Activated T-cell treated with anti-CD3 and anti-CD28 coated beads, Interleukin-2, amount 50 U/mL, for 48 hours (primary cell): ENCODE measurements around the gene GNG12.

Experiments used
- DNase-seq, 2 experiments: peaks; one replicate each; pipeline ENCODE4 v3.0.0-alpha.2; 2020

Gene GNG12

DNA sequence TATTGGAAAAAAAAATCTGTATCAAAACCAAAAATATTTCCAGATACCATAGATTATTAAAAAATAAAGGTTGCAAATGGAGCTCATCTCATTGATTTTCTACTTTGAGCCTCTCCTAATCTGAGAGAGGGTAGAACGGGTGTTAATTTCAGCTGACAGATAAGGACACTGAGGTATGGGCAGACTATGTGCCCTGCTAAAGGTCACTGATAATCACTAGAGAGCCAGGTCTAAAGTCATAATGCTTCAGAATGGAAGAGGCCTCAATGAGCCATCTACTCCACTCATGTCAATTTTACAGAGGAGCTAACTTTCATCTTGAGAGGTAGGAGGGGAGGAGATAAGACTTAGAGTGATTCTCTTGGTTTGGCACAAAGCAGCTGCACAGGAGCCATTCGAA, 21.0 kb downstream of the GNG12 start:
- DNase-seq = no peak

DNA sequence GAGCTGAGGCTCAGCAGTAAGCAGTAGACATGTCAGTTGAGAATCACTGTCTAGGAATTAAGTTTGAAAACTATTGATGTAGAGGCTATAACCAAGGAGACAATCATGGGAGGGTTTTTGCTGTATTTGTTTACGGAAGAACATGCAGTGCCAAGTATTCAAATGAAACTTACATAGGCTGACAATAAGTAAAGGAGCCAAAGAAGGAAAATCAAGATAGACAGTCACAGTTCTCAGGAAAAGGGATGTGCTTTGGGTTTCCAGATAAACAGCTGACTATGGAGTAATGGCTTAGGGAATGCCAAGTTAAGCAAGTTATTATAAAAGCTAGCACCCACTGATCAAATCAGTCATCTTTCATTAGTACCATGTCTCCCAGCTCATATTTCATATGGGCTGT, 21.5 kb downstream of the GNG12 start:
- DNase-seq = no peak

DNA sequence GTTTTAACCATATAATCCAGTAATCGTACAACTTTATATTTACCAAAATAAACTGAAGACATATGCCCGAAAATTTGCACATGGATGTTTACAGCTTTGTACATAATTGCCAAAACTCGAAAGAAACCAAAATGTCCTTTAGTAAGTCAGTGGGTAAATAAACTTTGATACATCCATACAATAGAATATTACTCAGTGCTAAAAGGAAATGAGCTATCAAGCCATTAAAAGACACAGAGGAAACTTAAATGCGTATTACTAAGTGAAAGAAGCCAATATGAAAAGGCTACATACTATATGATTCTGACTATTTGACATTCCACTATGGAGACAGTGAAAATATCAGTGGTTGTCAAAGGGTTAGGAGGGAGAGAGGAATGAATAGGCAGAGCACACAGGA, 23.4 kb downstream of the GNG12 start:
- no peak for DNase-seq

DNA sequence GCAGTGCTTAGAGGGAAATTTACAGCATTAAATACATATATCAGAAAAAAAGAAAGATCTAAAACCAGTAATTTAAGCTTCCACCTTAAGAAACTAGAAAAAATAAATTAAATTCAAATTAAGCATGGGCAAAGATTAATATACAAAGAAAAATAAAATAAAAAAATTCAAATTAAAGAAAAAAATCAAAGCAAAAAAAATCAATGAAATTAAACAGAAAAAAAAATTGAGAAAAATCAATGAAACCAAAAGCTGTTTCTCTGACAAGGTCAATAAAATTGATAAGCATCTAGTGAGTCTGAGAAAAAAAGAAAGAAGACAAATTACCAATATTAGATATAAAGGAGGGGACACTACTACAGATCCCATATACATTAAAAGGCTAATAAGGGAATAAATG, 26.0 kb downstream of the GNG12 start:
- DNase-seq = no peak

DNA sequence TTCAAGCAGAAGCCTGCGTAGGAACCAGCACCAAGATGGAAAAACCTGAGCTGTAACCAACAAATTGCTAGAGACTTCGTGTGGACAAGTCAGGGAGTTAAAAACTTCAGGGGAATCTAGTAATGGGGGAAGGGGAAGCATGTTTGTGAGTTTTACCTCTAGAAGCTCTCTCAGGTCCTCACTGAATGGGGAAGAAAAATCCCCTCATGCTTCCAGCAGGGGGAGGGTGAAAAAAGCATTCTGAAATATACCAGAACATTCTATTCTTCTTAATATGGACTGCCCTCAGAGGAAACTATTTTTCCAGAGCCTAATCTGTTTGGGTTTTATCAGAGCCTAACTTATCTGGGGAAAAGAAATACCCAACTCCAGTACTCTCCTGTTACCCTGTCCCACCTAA, 28.6 kb downstream of the GNG12 start:
- DNase-seq = no peak

DNA sequence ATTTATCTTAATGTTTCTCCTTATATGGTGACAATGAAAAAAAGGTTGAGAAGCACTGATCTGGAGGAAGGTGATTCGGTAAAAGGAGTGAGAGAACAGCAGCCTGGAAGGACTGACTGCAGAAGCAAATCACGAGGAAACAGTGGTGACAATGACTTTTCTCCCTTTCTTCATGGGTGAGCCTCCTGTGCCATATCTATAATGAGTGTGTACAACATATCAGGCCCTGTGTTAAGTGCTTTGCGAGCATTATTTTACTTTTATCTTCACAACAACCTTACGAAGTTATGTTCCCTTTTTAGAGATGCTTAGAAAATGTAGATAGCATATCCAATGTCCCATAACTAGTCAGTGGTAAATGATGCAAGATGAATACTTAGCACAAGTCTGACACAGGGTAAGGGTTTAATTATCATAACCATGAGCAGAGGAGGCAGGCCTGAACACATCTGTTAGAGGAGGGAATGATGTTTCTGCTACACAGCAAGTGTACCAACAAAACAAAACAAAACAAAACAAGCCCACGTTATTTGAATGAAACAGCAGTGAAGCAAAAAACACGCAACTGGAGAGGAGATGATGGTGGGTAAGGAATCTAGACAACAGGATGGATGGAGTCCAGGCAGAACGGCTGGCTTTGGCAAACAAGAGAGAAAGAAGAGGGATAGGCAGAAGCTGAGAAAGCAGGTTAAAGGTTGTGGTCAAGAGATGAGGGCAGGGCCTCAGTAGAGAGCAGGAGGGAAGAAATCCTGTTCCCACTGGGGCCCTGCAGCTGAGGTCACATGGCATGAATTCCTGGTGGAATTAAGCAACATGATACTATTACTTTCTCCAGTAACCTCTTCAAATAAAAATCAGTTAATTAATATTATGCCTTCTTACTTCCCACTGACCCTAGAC, 29.6 kb downstream of the GNG12 start:
- no peak for DNase-seq

DNA sequence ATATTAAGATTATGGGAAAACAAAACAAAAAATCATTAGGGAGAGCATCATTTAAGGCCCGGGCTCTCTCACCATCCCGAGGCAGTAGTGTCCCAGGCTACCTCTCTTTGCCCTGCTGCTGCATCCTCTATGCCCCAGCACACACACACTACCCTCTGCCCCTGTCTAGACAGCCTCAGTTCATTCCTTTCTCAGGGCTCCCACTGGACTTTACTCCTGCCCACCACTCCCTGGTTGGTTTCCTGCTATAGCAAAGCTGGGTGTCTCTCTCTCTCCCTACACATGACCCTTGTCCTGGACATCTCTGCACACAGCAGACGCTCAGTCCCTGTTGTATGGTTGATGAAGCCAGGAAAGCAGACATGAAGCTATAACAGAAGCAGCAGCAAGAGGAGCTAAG, 30.7 kb downstream of the GNG12 start:
- no peak for DNase-seq

DNA sequence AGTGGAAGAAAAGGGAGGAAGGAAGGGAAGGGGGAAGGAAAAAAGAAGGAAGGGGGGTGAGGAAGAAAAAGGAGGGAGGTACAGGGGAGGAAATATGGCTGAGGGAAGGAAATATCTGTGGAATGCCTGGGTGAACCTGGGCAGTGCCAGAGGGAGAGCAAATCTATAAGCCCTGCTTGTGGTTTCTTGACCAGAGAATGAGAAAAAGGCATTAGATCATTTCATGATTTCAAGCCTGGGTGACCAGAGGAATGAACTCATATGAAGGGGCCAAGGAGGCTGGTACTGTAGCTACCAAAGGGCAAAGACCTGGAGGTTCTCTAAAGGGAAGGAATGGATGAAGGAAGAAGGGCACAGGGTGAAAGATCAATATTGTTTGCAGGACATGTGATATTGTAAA, 31.4 kb downstream of the GNG12 start:
- no peak for DNase-seq

DNA sequence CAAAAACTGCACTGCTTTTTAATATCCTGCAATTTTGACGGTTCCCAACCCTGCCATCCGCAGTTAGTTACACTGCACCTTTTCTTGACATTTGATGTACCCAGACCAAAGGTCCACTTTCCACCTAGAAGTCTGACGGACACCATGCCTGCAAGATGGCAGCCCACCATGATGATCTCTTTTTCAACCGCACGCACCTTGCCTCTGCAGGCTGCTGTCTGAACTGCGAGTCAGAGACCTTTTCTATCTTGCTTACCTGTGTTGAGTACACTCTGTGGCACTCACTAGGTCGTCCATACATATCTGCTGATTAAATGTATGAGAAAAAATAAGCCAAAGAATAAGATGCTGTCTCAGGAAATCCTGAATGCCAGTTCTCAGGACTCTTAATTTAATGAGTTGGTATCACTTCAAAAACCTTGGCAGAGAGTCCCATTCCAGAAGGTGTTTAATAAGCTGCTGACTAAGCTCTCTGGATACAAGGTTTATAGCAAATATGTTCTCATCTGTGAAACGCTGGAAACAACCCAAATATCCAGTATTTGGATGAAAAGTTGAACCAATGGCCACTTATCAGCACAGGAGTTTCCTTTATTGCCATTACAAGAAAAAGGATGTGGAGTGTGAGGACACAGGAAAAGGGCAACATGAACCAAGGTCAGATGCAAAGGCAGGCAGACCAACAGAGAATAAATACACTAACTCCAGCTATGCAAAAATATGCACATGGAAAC, 37.9 kb downstream of the GNG12 start:
- DNase-seq = no peak

DNA sequence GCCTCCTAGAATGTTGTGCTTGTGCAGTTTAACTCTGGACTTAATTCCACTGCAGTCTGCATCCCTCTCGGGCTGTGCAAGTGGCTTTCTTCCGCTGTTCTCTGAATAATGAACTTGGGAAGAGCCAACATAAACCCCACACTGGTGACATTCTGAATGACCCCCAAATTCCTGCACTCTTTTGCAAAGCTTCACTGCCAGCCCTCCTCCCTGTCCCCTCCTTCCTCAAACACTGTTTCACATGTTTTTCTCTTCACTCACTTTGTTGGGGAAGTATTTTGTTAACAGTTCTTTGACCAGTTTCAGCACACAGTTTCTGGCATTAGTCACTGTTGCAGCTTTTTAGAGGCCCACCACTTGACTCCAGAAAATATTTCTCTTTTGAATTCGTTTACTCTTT, 39.7 kb downstream of the GNG12 start:
- no peak for DNase-seq

DNA sequence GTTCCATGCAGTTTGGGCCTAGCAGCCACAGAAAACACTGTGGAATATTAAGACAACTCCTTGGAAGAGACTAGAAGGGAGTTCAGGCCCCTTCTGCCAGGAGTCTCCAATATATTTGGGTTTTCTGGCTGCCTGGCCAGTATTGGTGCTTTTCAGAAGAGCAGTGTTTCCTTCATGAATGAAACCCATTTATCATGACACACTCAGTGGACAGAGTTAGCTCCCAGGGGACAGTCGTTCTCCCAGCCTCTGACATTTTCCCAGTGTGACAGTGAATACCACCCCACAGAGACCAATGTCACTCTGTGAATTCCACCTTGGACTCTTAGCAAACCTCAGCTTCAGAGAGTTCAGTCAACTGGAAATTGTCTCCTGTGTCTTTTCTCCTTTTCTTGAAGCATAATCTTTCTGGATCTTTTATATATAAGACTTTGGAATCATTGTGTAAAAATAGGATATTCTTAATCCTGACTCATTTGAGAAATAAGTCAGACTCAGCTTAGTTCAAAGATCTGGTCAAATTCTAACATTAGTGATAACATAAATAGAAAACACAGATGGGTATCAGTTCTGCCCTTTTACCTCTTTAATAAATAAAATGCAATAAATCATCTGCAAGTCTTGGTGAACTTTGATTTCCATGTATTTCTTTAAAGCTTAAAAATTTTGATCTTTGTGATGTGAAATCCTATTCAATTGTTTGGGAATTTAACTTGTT, 40.4 kb downstream of the GNG12 start:
- no peak for DNase-seq

DNA sequence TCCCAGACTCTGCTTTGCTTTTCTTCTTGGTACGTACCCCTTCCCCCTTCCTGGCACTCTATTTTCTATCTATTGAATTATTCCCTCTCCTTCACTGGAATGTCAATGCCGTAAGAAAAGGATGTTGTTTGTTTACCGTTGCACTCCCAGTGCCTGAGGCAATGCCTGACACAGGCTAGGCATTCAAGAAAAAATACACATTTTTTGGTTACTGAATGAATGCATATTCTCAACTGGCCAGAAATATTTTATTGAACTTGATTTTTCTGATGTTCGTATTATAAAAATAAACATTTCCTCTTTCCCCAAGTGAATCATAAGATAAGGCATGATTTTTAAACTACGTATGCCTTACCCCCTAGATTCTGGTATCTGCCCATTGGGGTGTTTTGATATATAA, 41.2 kb downstream of the GNG12 start:
- no peak for DNase-seq

DNA sequence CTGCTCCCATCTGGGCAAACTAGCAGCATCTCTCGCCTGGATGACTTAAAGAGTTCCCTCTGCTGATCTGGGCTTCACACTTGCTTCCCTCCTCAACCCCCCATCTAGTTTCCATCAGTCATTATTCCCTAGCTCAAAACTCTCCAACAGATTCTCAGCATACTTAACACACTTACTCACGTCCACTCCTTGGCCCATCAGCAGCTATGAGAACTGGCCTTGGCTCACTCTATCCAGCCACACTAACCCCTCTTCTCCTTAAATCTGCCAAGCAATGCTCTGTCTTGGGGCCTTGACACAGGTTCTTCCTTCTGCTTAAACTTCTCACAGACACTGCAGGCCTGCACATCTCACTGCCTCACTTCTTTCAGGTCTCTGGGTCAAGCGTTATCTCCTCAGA, 41.6 kb downstream of the GNG12 start:
- no peak for DNase-seq

DNA sequence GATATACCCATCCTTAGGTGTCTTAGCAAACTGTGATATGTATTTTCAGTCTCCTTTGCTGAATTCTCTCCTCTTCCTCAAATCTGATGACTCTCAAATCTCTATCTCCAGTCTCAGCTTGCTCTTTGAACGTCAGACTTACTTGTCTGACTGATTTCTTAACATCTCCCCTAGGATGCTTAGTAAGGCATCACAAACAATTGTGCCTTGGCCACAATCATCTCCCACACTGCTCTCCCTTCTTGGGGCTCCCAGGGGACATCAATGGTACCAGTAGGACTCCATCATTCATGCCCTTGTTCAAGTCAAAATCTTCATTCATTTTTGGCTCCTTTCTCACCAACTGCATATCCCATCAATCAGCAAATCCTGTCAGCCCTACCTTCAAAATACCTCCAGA, 42.0 kb downstream of the GNG12 start:
- no peak for DNase-seq

DNA sequence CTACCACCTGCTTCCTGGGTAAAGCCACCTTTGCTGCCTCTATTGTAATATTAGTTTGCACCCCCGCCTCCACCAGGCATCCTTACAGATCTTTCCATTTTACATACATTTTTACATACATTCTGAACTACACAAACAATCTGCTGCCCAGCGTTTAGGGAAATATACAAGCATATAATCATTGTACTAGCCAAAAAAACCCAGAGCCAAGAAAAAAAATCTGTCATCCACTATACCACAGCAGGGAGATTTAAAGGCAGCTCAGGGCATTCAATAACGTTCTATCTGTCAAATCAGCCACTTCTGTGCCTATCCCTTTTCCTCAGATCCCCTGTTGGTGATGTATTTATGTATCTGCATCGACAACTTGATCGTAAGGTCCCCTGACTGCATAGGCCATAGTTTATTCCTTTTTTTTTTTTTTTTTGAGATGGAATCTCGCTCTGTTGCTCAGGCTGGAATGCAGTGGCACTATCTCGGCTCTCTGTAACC, 43.0 kb downstream of the GNG12 start:
- DNase-seq = no peak

DNA sequence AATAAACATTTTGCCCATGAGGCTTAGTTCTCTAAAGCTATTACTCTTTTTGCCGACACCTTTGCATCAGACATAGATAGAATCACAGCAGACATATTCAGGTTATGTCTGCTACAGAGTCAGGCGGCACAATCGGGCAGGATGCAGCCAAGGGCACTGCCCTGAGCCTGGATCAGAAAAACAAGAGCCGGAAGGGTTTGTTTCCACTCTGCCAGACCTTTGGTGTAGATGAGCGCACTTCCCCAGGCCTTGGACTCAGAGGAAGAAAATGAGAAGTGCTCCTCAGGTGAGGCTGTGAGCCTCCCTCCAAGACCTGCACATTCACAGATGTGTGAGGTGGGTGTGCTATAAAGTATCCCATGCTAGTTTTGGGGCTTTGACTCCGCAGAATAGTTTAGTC, 43.7 kb downstream of the GNG12 start:
- no peak for DNase-seq

DNA sequence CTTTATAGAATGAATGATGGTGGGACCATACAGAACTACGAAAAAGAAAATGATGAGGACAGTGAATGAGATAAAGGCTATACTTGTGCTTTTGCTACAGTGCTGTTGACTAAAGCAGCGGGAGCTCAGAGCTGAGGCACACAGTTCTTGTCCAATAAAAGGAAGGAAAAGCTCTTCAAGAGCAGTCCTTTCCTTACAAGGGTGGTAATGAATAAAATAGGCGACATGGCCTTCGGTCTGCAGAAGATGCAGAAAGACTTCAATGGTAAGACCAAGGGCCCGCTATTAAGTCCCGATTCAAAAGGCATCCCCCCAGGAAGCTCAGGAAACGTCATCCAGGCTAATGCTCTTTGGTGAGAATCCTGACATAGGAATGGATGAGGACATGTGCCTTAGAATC, 44.4 kb downstream of the GNG12 start:
- no peak for DNase-seq

DNA sequence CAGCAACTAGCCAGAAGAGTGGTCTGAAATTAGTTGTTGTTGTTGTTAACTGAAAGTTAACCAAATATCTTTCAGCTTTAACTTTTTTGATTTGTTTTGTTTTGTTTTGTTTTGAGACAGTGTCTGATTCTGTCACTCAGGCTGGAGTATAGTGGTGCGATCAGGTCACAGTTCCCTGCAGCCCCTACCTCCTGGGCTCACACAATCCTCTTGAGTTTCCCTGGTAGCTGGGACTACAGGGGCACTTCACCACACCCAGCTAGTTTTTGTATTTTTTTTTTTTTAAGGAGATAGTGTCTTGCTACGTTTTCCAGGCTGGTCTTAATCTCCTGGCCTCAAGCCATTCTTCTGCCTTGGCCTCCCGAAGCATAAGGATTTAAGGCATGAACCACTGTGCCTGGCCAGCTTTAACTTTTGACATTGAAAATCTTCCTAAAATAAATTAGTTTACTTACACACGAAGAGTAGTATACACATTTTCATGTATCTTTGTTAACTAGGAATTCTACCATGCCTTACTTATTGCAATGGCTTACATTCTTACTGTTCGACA, 45.0 kb downstream of the GNG12 start:
- DNase-seq = no peak

DNA sequence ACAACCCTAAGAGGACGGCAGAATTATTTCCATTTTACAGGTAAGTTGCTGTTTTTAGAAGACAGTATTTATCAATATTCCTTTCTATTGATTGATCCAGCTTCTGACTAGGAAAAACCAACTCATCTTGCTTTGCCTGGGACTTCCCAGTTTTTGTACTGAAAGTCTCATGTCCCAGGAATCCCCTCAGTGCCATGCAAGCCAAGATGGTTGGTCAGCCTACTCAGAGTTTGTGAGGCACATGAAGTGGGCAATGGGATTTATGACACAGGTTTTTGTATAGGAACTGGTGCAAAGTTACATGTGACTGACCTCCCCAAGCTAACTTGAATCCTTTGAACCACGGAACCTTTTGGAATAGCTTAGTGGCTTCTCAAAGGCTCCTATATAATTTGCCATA, 45.5 kb downstream of the GNG12 start:
- DNase-seq = no peak

DNA sequence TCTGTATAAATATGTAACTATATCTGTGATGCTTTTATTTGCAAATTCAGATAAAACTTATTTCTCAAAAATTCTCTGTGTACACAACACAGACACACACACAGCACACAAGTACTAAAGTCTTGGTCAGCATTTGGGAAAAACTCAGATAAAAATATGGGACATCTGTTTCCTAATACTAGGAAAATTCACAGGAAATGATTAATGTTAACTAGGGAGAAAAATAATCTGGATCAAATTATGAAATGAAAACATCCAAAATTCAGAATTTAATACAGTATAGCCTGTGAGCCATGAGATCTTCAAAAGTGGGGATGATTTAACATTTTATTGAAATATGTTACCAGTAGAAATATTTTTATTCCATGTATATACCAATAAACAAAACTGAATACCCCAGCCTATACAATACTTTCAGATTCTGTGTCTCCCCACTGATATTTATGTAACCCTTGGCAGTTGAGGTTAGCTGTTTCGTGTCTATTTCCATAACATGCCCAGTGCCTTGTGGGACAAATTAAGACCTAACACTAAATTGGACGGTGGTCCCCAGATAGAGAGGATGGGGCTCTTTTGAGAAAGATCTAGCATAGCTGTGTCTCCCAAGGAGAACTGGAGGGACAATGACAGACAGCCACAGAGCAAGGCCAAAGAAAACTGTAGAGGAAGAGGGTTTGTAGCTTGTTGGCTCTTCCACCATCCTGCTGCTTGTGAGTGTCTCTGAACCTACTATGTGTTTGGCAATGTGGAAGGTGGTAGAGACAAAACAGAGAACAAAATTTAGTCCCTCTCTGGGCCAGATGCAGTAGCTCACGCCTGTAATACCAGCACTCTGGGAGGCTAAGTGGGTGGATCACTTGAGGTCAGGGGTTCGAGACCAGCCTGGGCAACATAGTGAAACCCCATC, 47.2 kb downstream of the GNG12 start:
- DNase-seq = no peak

DNA sequence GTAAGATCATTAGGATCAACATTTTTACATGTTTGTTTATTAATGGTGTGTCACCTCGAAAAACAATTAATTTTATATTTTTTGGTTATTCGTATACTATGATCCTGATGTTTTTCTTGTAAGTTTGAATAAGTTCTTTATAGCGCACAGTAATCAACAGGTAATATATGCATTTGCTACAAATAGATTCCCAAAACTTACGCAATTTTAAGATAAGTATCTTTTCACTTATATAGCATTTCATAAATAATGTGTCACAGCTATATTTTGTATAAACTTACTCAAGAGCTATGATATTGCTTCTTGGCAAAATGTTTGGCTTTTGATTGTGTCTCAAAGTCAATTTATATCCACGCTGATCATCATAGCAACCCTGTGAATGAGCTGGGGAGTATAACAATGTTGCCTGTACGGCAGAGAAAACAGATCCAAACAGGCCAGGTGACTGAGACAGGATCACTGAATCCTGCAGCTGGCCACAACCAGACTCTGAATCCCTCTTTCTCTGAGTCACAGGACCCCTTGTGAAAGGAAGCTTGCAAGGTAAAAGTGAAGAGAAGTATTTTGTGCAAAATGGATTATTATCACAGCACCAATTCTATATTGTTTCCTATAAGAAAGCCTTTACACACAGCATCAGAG, 48.6 kb downstream of the GNG12 start:
- no peak for DNase-seq

DNA sequence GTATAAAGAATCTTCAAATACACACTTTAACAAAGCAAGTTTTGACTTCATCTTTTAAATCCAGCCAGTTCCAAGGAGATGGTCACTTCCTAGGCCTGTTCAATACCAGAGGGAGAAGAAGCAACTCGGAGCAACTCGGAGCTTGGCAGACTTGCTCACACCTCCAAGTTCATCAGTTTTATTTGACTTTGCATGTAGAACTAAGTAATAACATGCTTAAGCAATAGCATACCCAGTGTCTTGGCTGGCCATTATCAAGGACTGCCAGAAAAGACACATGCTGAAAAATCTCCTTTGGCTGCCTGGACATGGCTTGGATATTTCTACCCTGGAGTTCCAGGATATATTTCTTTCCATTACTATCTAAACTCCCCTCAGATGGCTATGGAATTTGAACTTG, 52.6 kb downstream of the GNG12 start:
- DNase-seq = no peak
